GM12878 (cell line): ENCODE measurements around the gene SNAPIN. TPM values are rescaled to one million over a fixed set of nuclear protein-coding genes. Genes with fewer than 3 reads are reported as not detected.

Experiments used
- ATAC-seq: fragments of 200-7000 bp; cut with Tn5 transposase; 3 replicates; pipeline ENCODE4 v1.9.1; 2020; ENCODE audit warnings: mild to moderate bottlenecking, moderate library complexity
- BruUV-seq: library from RNA; stranded (reverse); fragments of 400-500 nt; replicated peaks from 2 replicates; lab custom pipeline; 2021; lab: Mats Ljungman, UMichigan
- CTCF ChIA-PET: fragments of 300-600 bp; sonication (Branson Sonifier 250); formaldehyde crosslinking; extraction: SDS; loops from one replicate; lab custom pipeline; 2021; ENCODE audit warnings: inconsistent platforms; lab: Yijun Ruan, JAX
- POLR2A ChIA-PET: fragments of 350-600 bp; formaldehyde crosslinking; extraction: SDS; loops from one replicate; lab custom pipeline; 2021; ENCODE audit warnings: inconsistent platforms; lab: Charles Lee
- RAD21 ChIA-PET: fragments of 300-600 bp; sonication (Branson Sonifier 250); formaldehyde crosslinking; loops from one replicate; lab custom pipeline; 2023; ENCODE audit warnings: antibody characterized with exemption; ENCODE audit not compliant: unreplicated experiment; lab: Charles Lee
- SMC1A ChIA-PET: fragments of 300-600 bp; sonication (Branson Sonifier 250); formaldehyde crosslinking; loops from one replicate; lab custom pipeline; 2023; ENCODE audit not compliant: unreplicated experiment, uncharacterized antibody; lab: Charles Lee
- DNase-seq: peaks from one replicate; pipeline ENCODE4 v3.0.0-alpha.2; 2011; ENCODE audit warnings: low read depth, low spot score
- FAIRE-seq: peaks from 3 replicates; lab custom pipeline; 2011; peaks lifted over from hg19 to GRCh38; lab: Jason Lieb, UNC
- H2AFZ ChIP-seq: 2 replicates; pipeline ENCODE4 v1.6.0; 2011; ENCODE audit warnings: low read depth, low read length, control low read depth; ENCODE audit not compliant: control insufficient read depth
- H3K27ac ChIP-seq: 2 replicates; pipeline ENCODE4 v1.5.1; 2011; ENCODE audit warnings: control low read depth; ENCODE audit not compliant: control insufficient read depth, insufficient read depth
- H3K27me3 ChIP-seq, 2 experiments: replicated peaks in 1 of 2; 2 replicates each; pipeline versions ENCODE4 v1.6.0 to v1.6.1; 2011; ENCODE audit warnings: low read length in 1 of 2; ENCODE audit not compliant: control insufficient read depth in 2 of 2, insufficient read depth in 2 of 2
- H3K36me3 ChIP-seq, 2 experiments: 2 replicates each; pipeline ENCODE4 v1.5.1; 2011; ENCODE audit warnings: low read length in 1 of 2; ENCODE audit not compliant: control insufficient read depth in 2 of 2, insufficient read depth in 2 of 2
- H3K4me1 ChIP-seq: 2 replicates; pipeline ENCODE4 v1.6.1; 2011; ENCODE audit warnings: mild to moderate bottlenecking, low read length, moderate library complexity, mixed read lengths; ENCODE audit not compliant: control insufficient read depth, insufficient read depth
- H3K4me2 ChIP-seq: 2 replicates; pipeline ENCODE4 v1.6.0; 2011; ENCODE audit warnings: control low read depth; ENCODE audit not compliant: control insufficient read depth, insufficient read depth
- H3K4me3 ChIP-seq: fragments of 200-600 bp; sonication (generic); 2 replicates; pipeline ENCODE4 v1.5.1; 2016
- H3K79me2 ChIP-seq: 2 replicates; pipeline ENCODE4 v1.6.0; 2011; ENCODE audit warnings: low read length; ENCODE audit not compliant: control insufficient read depth, insufficient read depth
- H3K9ac ChIP-seq: 2 replicates; pipeline ENCODE4 v1.8.0; 2011; ENCODE audit warnings: low read length, control low read depth, mixed read lengths; ENCODE audit not compliant: control insufficient read depth, insufficient read depth
- H3K9me3 ChIP-seq: replicated peaks from 3 replicates; pipeline ENCODE4 v1.5.1; 2011; ENCODE audit warnings: mild to moderate bottlenecking, low read length; ENCODE audit not compliant: control insufficient read depth, insufficient read depth
- H4K20me1 ChIP-seq: 2 replicates; pipeline ENCODE4 v1.6.0; 2011; ENCODE audit not compliant: control insufficient read depth, insufficient read depth
- EED ChIP-seq: sonication (generic); IDR thresholded peaks from 2 replicates; pipeline ENCODE4 v1.6.1; 2016; ENCODE audit warnings: antibody characterized with exemption, low read depth
- FOS ChIP-seq: IDR thresholded peaks from 3 replicates; pipeline ENCODE4 v1.6.1; 2011; ENCODE audit warnings: borderline replicate concordance; ENCODE audit not compliant: insufficient read length; ENCODE audit errors: extremely low read depth
- IRF5 ChIP-seq: fragments of 450-650 bp; IDR thresholded peaks from 2 replicates; pipeline ENCODE4 v1.6.1; 2017; ENCODE audit warnings: borderline replicate concordance
- MTA2 ChIP-seq: fragments of 450-650 bp; IDR thresholded peaks from 2 replicates; pipeline ENCODE4 v1.6.1; 2016; ENCODE audit warnings: low read depth, mild to moderate bottlenecking, moderate library complexity
- MXI1 ChIP-seq: fragments of 150-350 bp; IDR thresholded peaks from 2 replicates; pipeline ENCODE4 v1.6.1; 2011; ENCODE audit warnings: low read depth, mild to moderate bottlenecking, inconsistent platforms, low read length, improper control_type of control experiment
- STAT1 ChIP-seq: fragments of 450-650 bp; conservative IDR thresholded peaks from 2 replicates; pipeline ENCODE4 v1.6.1; 2014; ENCODE audit warnings: antibody characterized with exemption, mild to moderate bottlenecking
- TARDBP ChIP-seq: IDR thresholded peaks from 2 replicates; pipeline ENCODE4 v1.6.1; 2016; ENCODE audit warnings: borderline replicate concordance
- ZBTB33 ChIP-seq: fragments of 450-650 bp; IDR thresholded peaks from 2 replicates; pipeline ENCODE4 v1.6.1; 2017; ENCODE audit warnings: mild to moderate bottlenecking
- WGBS: methylation state at CpG from one replicate; pipeline ENCODE4 v1.1.6; 2016; ENCODE audit warnings: low lambda C conversion rate; ENCODE audit not compliant: insufficient replicate concordance, insufficient coverage; ENCODE audit errors: missing lambda C conversion rate; 5-methylcytosine and 5-hydroxymethylcytosine counted together
- in situ Hi-C: fragments of 300-500 bp; cut with MboI; formaldehyde crosslinking; loops from 9 replicates; pipeline ENCODE4 v1.14.3; 2018; ENCODE audit warnings: mixed read lengths
- intact Hi-C: fragments of 100-400 bp; cut with micrococcal nuclease; formaldehyde crosslinking; loops from one replicate; pipeline ENCODE4 v1.14.2; 2022; ENCODE audit not compliant: unreplicated experiment
- polyA plus RNA-seq, 11 experiments: library from polyadenylated mRNA; depleted of rRNA in 4 of 11; unstranded in 6 of 11; stranded (reverse) in 5 of 11; fragments of >200 nt; fragmentation: Nextera tagmentation in 4 of 11; fragmentation: Illumina TruSeq in 1 of 11; extraction: Ambion mirVana in 4 of 11; extraction: Trizol in 1 of 11; gene quantifications; 1 replicate in 1 of 11; 2 replicates in 10 of 11; pipeline versions ENCODE4 v1.2.1 to v1.2.3, GENCODE V29; 2011 to 2016; ENCODE audit warnings: inconsistent platforms in 2 of 11, missing spikeins in 2 of 11, low read depth in 1 of 11
- total RNA-seq, 4 experiments: library from RNA; depleted of rRNA in 3 of 4; stranded (reverse); fragments of >200 nt in 3 of 4; fragmentation: Illumina TruSeq in 1 of 4; extraction: Trizol in 1 of 4; gene quantifications; 2 replicates each; pipeline versions ENCODE4 v1.2.1 to v1.2.3, GENCODE V29; 2013 to 2021
- TF ChIP-seq, protein P1 (sequence below): IDR thresholded peaks from 2 replicates; pipeline ENCODE4 v1.6.1; 2012; ENCODE audit warnings: improper control_type of control experiment, low read depth, low read length; ENCODE audit not compliant: insufficient replicate concordance
- TF ChIP-seq, protein P2 (sequence below): fragments of 150-350 bp; IDR thresholded peaks from 2 replicates; pipeline ENCODE4 v1.6.1; 2016; ENCODE audit warnings: low read depth, low read length

Gene SNAPIN
- total and polyA plus RNA-seq, 10 of the 15 experiments (the other 5 are each of a cell fraction or from before 2014, with no cell fraction given), result 12.4 to 78.1 (median 38.6) TPM

GRCh38 chr1:153628638-153629342 lies 29.7 kb upstream of the SNAPIN start:
- SMC1A ChIA-PET, result interaction anchor here (1.3 to 4.9 kb wide), 6 partner anchors 11 to 59 kb away, joined by 3 to 31 read pairs (median 6); partner anchors contain the start of genes ILF2 and S100A14
- TF ChIP-seq, protein P1, sequence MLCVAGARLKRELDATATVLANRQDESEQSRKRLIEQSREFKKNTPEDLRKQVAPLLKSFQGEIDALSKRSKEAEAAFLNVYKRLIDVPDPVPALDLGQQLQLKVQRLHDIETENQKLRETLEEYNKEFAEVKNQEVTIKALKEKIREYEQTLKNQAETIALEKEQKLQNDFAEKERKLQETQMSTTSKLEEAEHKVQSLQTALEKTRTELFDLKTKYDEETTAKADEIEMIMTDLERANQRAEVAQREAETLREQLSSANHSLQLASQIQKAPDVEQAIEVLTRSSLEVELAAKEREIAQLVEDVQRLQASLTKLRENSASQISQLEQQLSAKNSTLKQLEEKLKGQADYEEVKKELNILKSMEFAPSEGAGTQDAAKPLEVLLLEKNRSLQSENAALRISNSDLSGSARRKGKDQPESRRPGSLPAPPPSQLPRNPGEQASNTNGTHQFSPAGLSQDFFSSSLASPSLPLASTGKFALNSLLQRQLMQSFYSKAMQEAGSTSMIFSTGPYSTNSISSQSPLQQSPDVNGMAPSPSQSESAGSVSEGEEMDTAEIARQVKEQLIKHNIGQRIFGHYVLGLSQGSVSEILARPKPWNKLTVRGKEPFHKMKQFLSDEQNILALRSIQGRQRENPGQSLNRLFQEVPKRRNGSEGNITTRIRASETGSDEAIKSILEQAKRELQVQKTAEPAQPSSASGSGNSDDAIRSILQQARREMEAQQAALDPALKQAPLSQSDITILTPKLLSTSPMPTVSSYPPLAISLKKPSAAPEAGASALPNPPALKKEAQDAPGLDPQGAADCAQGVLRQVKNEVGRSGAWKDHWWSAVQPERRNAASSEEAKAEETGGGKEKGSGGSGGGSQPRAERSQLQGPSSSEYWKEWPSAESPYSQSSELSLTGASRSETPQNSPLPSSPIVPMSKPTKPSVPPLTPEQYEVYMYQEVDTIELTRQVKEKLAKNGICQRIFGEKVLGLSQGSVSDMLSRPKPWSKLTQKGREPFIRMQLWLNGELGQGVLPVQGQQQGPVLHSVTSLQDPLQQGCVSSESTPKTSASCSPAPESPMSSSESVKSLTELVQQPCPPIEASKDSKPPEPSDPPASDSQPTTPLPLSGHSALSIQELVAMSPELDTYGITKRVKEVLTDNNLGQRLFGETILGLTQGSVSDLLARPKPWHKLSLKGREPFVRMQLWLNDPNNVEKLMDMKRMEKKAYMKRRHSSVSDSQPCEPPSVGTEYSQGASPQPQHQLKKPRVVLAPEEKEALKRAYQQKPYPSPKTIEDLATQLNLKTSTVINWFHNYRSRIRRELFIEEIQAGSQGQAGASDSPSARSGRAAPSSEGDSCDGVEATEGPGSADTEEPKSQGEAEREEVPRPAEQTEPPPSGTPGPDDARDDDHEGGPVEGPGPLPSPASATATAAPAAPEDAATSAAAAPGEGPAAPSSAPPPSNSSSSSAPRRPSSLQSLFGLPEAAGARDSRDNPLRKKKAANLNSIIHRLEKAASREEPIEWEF, result no peak
- TF ChIP-seq IRF5 (no peak), STAT1 (no peak), MTA2 (no peak), FOS (no peak), EED (no peak), MXI1 (no peak), TARDBP (no peak), ZBTB33 (no peak)
- TF ChIP-seq, protein P2, sequence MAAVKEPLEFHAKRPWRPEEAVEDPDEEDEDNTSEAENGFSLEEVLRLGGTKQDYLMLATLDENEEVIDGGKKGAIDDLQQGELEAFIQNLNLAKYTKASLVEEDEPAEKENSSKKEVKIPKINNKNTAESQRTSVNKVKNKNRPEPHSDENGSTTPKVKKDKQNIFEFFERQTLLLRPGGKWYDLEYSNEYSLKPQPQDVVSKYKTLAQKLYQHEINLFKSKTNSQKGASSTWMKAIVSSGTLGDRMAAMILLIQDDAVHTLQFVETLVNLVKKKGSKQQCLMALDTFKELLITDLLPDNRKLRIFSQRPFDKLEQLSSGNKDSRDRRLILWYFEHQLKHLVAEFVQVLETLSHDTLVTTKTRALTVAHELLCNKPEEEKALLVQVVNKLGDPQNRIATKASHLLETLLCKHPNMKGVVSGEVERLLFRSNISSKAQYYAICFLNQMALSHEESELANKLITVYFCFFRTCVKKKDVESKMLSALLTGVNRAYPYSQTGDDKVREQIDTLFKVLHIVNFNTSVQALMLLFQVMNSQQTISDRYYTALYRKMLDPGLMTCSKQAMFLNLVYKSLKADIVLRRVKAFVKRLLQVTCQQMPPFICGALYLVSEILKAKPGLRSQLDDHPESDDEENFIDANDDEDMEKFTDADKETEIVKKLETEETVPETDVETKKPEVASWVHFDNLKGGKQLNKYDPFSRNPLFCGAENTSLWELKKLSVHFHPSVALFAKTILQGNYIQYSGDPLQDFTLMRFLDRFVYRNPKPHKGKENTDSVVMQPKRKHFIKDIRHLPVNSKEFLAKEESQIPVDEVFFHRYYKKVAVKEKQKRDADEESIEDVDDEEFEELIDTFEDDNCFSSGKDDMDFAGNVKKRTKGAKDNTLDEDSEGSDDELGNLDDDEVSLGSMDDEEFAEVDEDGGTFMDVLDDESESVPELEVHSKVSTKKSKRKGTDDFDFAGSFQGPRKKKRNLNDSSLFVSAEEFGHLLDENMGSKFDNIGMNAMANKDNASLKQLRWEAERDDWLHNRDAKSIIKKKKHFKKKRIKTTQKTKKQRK, result no peak

More at GRCh38 chr1:153628638-153629342, 29.7 kb upstream of the SNAPIN start:
- Histone ChIP-seq H3K4me3 (no peak overlapping the region), H3K79me2 (no peaks in the 10 kb centered on the region), H3K36me3 (no peaks in the 10 kb centered on the region), H3K4me1 (peaks cover 14% of the 10 kb centered on the region), H3K9ac (no peak overlapping the region), H3K9me3 (no peaks in the 10 kb centered on the region), H3K4me2 (no peak overlapping the region), H2AFZ (no peak overlapping the region), H4K20me1 (no peaks in the 10 kb centered on the region), H3K27ac (no peak overlapping the region), H3K27me3 (no peaks in the 10 kb centered on the region)
- 16% methylated on average over 6 of the region's 6 CpGs for whole genome bisulfite sequencing
- FAIRE-seq (no peak), DNase-seq (no peak), ATAC-seq (no peak)
- no TSS peak for BruUV-seq
- ChIA-PET CTCF (interaction anchor here (0.6 to 5.2 kb wide), 7 partner anchors 9 to 317 kb away, joined by 3 to 66 read pairs (median 11); partner anchors contain the start of genes S100A14 and S100A16), RAD21 (interaction anchor here (2.0 to 3.7 kb wide), 2 partner anchors 9 to 56 kb away, joined by 6 to 25 read pairs; no protein-coding TSS in a partner anchor), POLR2A (interaction anchor here (0.6 to 0.8 kb wide), 2 partner anchors 15 to 299 kb away, joined by 3 to 5 read pairs; no protein-coding TSS in a partner anchor)
- in situ Hi-C loops, result no loop called here
- intact Hi-C loops, result no loop called here
